Neural cell (in vitro differentiated cells): ENCODE results near the gene DOCK9. TPM values are rescaled to one million over a fixed set of nuclear protein-coding genes. Genes with fewer than 3 reads are reported as not detected.

Experiments
- H2AFZ ChIP-seq: fragments of 200-600, 300-800 bp; sonication (generic), shearing (Covaris generic); 2 replicates; pipeline ENCODE4 v1.6.0; 2014; ENCODE audit warnings: low read depth, mild to moderate bottlenecking, antibody characterized with exemption, low read length, moderate library complexity
- H3F3A ChIP-seq: fragments of 200-600 bp; shearing (Covaris generic); 2 replicates; pipeline ENCODE4 v1.6.1; 2016; ENCODE audit warnings: mild to moderate bottlenecking, moderate library complexity, mixed read lengths, antibody characterized with exemption, low read length; ENCODE audit not compliant: insufficient read depth, poor library complexity, severe bottlenecking
- H3K27ac ChIP-seq: fragments of 200-600, 300-800 bp; sonication (generic), shearing (Covaris generic); 2 replicates; pipeline ENCODE4 v1.5.1; 2014; ENCODE audit warnings: mild to moderate bottlenecking, low read length, moderate library complexity
- H3K27me3 ChIP-seq: fragments of 300-800, 200-600 bp; sonication (generic), shearing (Covaris generic); 2 replicates; pipeline ENCODE4 v1.6.0; 2014; ENCODE audit warnings: mild to moderate bottlenecking, low read depth, low read length, moderate library complexity; ENCODE audit not compliant: insufficient read depth
- H3K36me3 ChIP-seq: fragments of 300-800, 200-600 bp; sonication (generic), shearing (Covaris generic); 2 replicates; pipeline ENCODE4 v1.5.1; 2014; ENCODE audit warnings: mild to moderate bottlenecking, antibody characterized with exemption, low read length, moderate library complexity; ENCODE audit not compliant: insufficient read depth
- H3K4me2 ChIP-seq: fragments of 300-800, 200-600 bp; sonication (generic), shearing (Covaris generic); 2 replicates; pipeline ENCODE4 v1.6.0; 2014; ENCODE audit warnings: mild to moderate bottlenecking, low read length
- H3K4me3 ChIP-seq: fragments of 300-800, 200-600 bp; sonication (generic), shearing (Covaris generic); 2 replicates; pipeline ENCODE4 v1.5.1; 2014; ENCODE audit warnings: mild to moderate bottlenecking, low read length, moderate library complexity
- H3K79me2 ChIP-seq: fragments of 200-600 bp; shearing (Covaris generic); replicated peaks from 2 replicates; pipeline ENCODE4 v1.6.0; 2014; ENCODE audit warnings: mild to moderate bottlenecking, low read length, moderate library complexity; ENCODE audit not compliant: insufficient read depth
- H3K9ac ChIP-seq: fragments of 300-800, 200-600 bp; sonication (generic), shearing (Covaris generic); 2 replicates; pipeline ENCODE4 v1.6.1; 2016; ENCODE audit warnings: mild to moderate bottlenecking, low read length, mixed read lengths
- H3K9me2 ChIP-seq: fragments of 200-600 bp; shearing (Covaris generic); 2 replicates; pipeline ENCODE4 v1.6.1; 2016; ENCODE audit warnings: mild to moderate bottlenecking, low read length, mixed read lengths; ENCODE audit not compliant: insufficient read depth
- H3K9me3 ChIP-seq: fragments of 200-600, 300-800 bp; sonication (generic), shearing (Covaris generic); 2 replicates; pipeline ENCODE4 v1.6.1; 2016; ENCODE audit warnings: mild to moderate bottlenecking, mixed run types, low read length, moderate library complexity, mixed read lengths
- H4K20me1 ChIP-seq: fragments of 200-600 bp; shearing (Covaris generic); 2 replicates; pipeline ENCODE4 v1.6.1; 2016; ENCODE audit warnings: mild to moderate bottlenecking, mixed run types; ENCODE audit not compliant: insufficient read depth
- CTCF ChIP-seq: fragments of 450-650 bp; IDR thresholded peaks from 2 replicates; pipeline ENCODE4 v1.5.1; 2014; ENCODE audit warnings: antibody characterized with exemption, mild to moderate bottlenecking, moderate library complexity; ENCODE audit not compliant: poor library complexity, severe bottlenecking
- EP300 ChIP-seq: fragments of 450-650 bp; conservative IDR thresholded peaks from 2 replicates; pipeline ENCODE4 v1.6.1; 2014; ENCODE audit warnings: antibody characterized with exemption, mild to moderate bottlenecking, moderate library complexity; ENCODE audit not compliant: poor library complexity, severe bottlenecking
- EZH2 ChIP-seq: fragments of 200-600, 300-800 bp; shearing (Covaris generic), sonication (generic); IDR thresholded peaks from 2 replicates; pipeline ENCODE4 v1.6.1; 2014; ENCODE audit warnings: antibody characterized with exemption, low read length, borderline replicate concordance, mild to moderate bottlenecking; ENCODE audit not compliant: insufficient read depth, poor library complexity, severe bottlenecking
- MXI1 ChIP-seq: fragments of 450-650 bp; conservative IDR thresholded peaks from 2 replicates; pipeline ENCODE4 v1.6.1; 2014; ENCODE audit warnings: antibody characterized with exemption, mild to moderate bottlenecking; ENCODE audit not compliant: poor library complexity, severe bottlenecking
- POLR2AphosphoS5 ChIP-seq: IDR thresholded peaks from 2 replicates; pipeline ENCODE4 v1.6.1; 2012
- RAD21 ChIP-seq: fragments of 450-650 bp; conservative IDR thresholded peaks from 2 replicates; pipeline ENCODE4 v1.6.1; 2014; ENCODE audit warnings: antibody characterized with exemption, mild to moderate bottlenecking, moderate library complexity
- REST ChIP-seq: IDR thresholded peaks from 2 replicates; pipeline ENCODE4 v1.6.1; 2012; ENCODE audit warnings: borderline replicate concordance
- SMC3 ChIP-seq: fragments of 450-650 bp; conservative IDR thresholded peaks from 2 replicates; pipeline ENCODE4 v1.6.1; 2014; ENCODE audit warnings: antibody characterized with exemption, mild to moderate bottlenecking, moderate library complexity; ENCODE audit not compliant: poor library complexity
- TAF1 ChIP-seq: IDR thresholded peaks from 2 replicates; pipeline ENCODE4 v1.6.1; 2012; ENCODE audit warnings: low read depth
- polyA plus RNA-seq: library from polyadenylated mRNA; depleted of rRNA; stranded (reverse); fragments of >200 nt; gene quantifications from 2 replicates; pipeline ENCODE4 v1.2.3, GENCODE V29; 2014

DOCK9 gene
- polyA plus RNA-seq, 1 donor from 2014 or later = 11.4 TPM

- no peak for TF ChIP-seq CTCF
- TF ChIP-seq EP300 = no peak
- TF ChIP-seq SMC3 = no peak
- no peak for TF ChIP-seq MXI1
- no peak for TF ChIP-seq RAD21
- no peak for TF ChIP-seq POLR2AphosphoS5
- no peak for TF ChIP-seq REST
- TF ChIP-seq EZH2 = no peak
- TF ChIP-seq TAF1 = no peak
- no peak overlapping the region for H3K4me2 ChIP-seq
- no peaks in the 10 kb centered on the region for H4K20me1 ChIP-seq
- H3K9ac ChIP-seq = no peak overlapping the region
- no peaks in the 10 kb centered on the region for H3K9me2 ChIP-seq
- H3K9me3 ChIP-seq = no peaks in the 10 kb centered on the region
- no peaks in the 10 kb centered on the region for H3F3A ChIP-seq
- H3K36me3 ChIP-seq = no peaks in the 10 kb centered on the region
- H3K4me3 ChIP-seq = no peak overlapping the region
- H3K79me2 ChIP-seq = no peaks in the 10 kb centered on the region
- H3K27ac ChIP-seq = no peak overlapping the region
- H2AFZ ChIP-seq = no peak overlapping the region
- no peaks in the 10 kb centered on the region for H3K27me3 ChIP-seq
Measured at GRCh38 chr13:98940325-98941001, 37.4 kb downstream of the DOCK9 start.

- H3K9ac ChIP-seq = no peak overlapping the region
- no peaks in the 10 kb centered on the region for H3K9me3 ChIP-seq
- no peak overlapping the region for H2AFZ ChIP-seq
- H3K27me3 ChIP-seq = no peaks in the 10 kb centered on the region
- H4K20me1 ChIP-seq = no peaks in the 10 kb centered on the region
- H3F3A ChIP-seq = no peaks in the 10 kb centered on the region
- no peak overlapping the region for H3K4me3 ChIP-seq
- no peak overlapping the region for H3K27ac ChIP-seq
- TF ChIP-seq TAF1 (no peak), REST (no peak), SMC3 (no peak), EP300 (no peak), RAD21 (no peak), CTCF (no peak), MXI1 (no peak), POLR2AphosphoS5 (no peak), EZH2 (no peak)
- no peaks in the 10 kb centered on the region for H3K9me2 ChIP-seq
- no peaks in the 10 kb centered on the region for H3K36me3 ChIP-seq
- H3K4me2 ChIP-seq = no peak overlapping the region
- H3K79me2 ChIP-seq = no peaks in the 10 kb centered on the region
Measured at GRCh38 chr13:98939660-98940191, 38.1 kb downstream of the DOCK9 start.
